Measurements from ENCODE around the gene LDHAL6B. TPM values are rescaled to one million over a fixed set of nuclear protein-coding genes. Genes with fewer than 3 reads are reported as not detected.

Gene LDHAL6B
- total and polyA plus RNA-seq, 2 of the 8 experiments (the other 6 are each of a cell fraction or from before 2014, with no cell fraction given): not detected

GRCh38 chr15:59243622-59244021, 37.0 kb downstream of the LDHAL6B start:
- no peak for TF ChIP-seq CHD1 (IDR thresholded peaks at IDR 0.05; ENCODE audit: low read depth, low read length)
- TF ChIP-seq TEAD4 (IDR thresholded peaks at IDR 0.05; ENCODE audit: low read depth, low read length): no peak
- TF ChIP-seq RAD21 (IDR thresholded peaks at IDR 0.05 in 1 of 2, conservative IDR thresholded peaks at IDR 0.05 in 1 of 2; ENCODE audit: low read depth in 2 of 2, low read length in 2 of 2): no peak
- no peak for TF ChIP-seq GABPA (IDR thresholded peaks at IDR 0.05; ENCODE audit: borderline replicate concordance, insufficient read depth, low read length)
- TF ChIP-seq SIRT6 (IDR thresholded peaks at IDR 0.05; ENCODE audit: low read length): no peak
- no peak for TF ChIP-seq ATF3 (IDR thresholded peaks at IDR 0.05; ENCODE audit: insufficient read depth, low read depth, low read length)
- TF ChIP-seq E2F6 (IDR thresholded peaks at IDR 0.05): no peak
- no peak for TF ChIP-seq CREB1 (IDR thresholded peaks at IDR 0.05)
- TF ChIP-seq CBX8 (IDR thresholded peaks at IDR 0.05; ENCODE audit: borderline replicate concordance, low read depth, low read length): no peak
- TF ChIP-seq JUND (IDR thresholded peaks at IDR 0.05; ENCODE audit: low read length): no peak
- no peak for TF ChIP-seq EZH2 (IDR thresholded peaks at IDR 0.05; ENCODE audit: low read depth, low read length, severe bottlenecking)
- H3K9me3 ChIP-seq (ENCODE audit: insufficient read depth in 2 of 2, low read depth in 1 of 2, low read length in 1 of 2): no peaks in the 10 kb centered on the region
- no peak overlapping the region for H3K18ac ChIP-seq (ENCODE audit: extremely low read depth, low read length)
- no peak for FAIRE-seq
- POLR2A ChIA-PET (ENCODE audit: partially characterized antibody): no interaction called here
- H2AFZ ChIP-seq (ENCODE audit: low read length): no peak overlapping the region
- 92% methylated on average over 5 of the region's 5 CpGs; no CpG with 5 or more reads in 1 of the 2 experiments for WGBS, 2 experiments (ENCODE audit: extremely low coverage in 1 of 2, insufficient coverage in 1 of 2, insufficient read length in 1 of 2, insufficient replicate concordance in 2 of 2, low coverage in 1 of 2, low lambda C conversion rate in 2 of 2, missing lambda C conversion rate in 1 of 2)
- no peak overlapping the region for H4K5ac ChIP-seq (ENCODE audit: insufficient read length, low read depth, low read length)
- 0 out of 8 replicates have a peak, but pooled peaks cover 0 to 2% (median 0%) of the 10 kb centered on the region in 4 experiments for H3K36me3 ChIP-seq (ENCODE audit: control insufficient read depth in 2 of 4, insufficient read depth in 4 of 4, low read length in 3 of 4)
- DNase-seq (ENCODE audit: low read depth in 1 of 2, low spot score in 2 of 2): no peak
- H3K27ac ChIP-seq (ENCODE audit: low read depth, low read length): no peak overlapping the region
- peaks cover 0 to 4% (median 1%) of the 10 kb centered on the region in 4 experiments; a peak in 2 of 7 replicates for H3K4me1 ChIP-seq (replicated peaks in 1 of 4; ENCODE audit: control insufficient read depth in 3 of 4, insufficient read depth in 4 of 4, low read length in 3 of 4)
- H2BK12ac ChIP-seq (ENCODE audit: low read depth, low read length): no peak overlapping the region
- no peaks in the 10 kb centered on the region for H4K20me1 ChIP-seq (replicated peaks in 1 of 2; ENCODE audit: control insufficient read depth in 1 of 2, insufficient read depth in 2 of 2, low read length in 2 of 2)
- H3K27me3 ChIP-seq (replicated peaks in 1 of 4; ENCODE audit: control insufficient read depth in 3 of 4, extremely low read depth in 1 of 4, insufficient read depth in 3 of 4, low read length in 3 of 4): no peaks in the 10 kb centered on the region
- H4K91ac ChIP-seq (replicated peaks; ENCODE audit: insufficient read length, low read length): no peak overlapping the region
- H3K56ac ChIP-seq (replicated peaks; ENCODE audit: insufficient read length, low read depth, low read length): no peak overlapping the region
- H3K79me2 ChIP-seq (ENCODE audit: control insufficient read depth in 1 of 2, insufficient read depth in 2 of 2, low read length in 2 of 2): no peaks in the 10 kb centered on the region
- H3K23ac ChIP-seq (ENCODE audit: insufficient read length): no peak overlapping the region
- no peak overlapping the region for H2BK5ac ChIP-seq (ENCODE audit: low read depth, low read length)
- H3K4ac ChIP-seq (replicated peaks; ENCODE audit: insufficient read length, low read depth, low read length): no peak overlapping the region
- no peak overlapping the region for H3K4me3 ChIP-seq (ENCODE audit: extremely low read depth in 1 of 4, insufficient read depth in 2 of 4, low read depth in 3 of 4, low read length in 4 of 4)
- no peak overlapping the region for H3K4me2 ChIP-seq (ENCODE audit: insufficient read depth in 1 of 2, low read depth in 2 of 2, low read length in 2 of 2)
- H3K79me1 ChIP-seq (ENCODE audit: low read depth, low read length): no peaks in the 10 kb centered on the region; the same call in 1 of the 2 replicates
- no peak overlapping the region for H2BK20ac ChIP-seq (ENCODE audit: low read length)
- CTCF ChIA-PET (ENCODE audit: partially characterized antibody): interaction anchor here (0.7 to 5.0 kb wide), 3 partner anchors 10 to 249 kb away, joined by 3 to 27 read pairs (median 5); no protein-coding TSS in a partner anchor
- H2BK120ac ChIP-seq (replicated peaks; ENCODE audit: low read depth, low read length): no peak overlapping the region
- no peak overlapping the region for H3K14ac ChIP-seq (ENCODE audit: insufficient read length)
- H2BK15ac ChIP-seq (ENCODE audit: low read length): no peak overlapping the region
- H3K9ac ChIP-seq (replicated peaks in 1 of 4; ENCODE audit: extremely low read depth in 1 of 4, low read depth in 3 of 4, low read length in 3 of 4): no peak overlapping the region
- H3K23me2 ChIP-seq (ENCODE audit: low read depth, low read length): no peaks in the 10 kb centered on the region
- H2AK5ac ChIP-seq (ENCODE audit: low read depth, low read length): no peak overlapping the region
- H4K8ac ChIP-seq (ENCODE audit: extremely low read depth, insufficient read depth, low read length): no peak overlapping the region

All from H1 (cell line).